AG08395 (cell line): Measurements from ENCODE around the gene OR51M1.
A peak's percentile ranks its signal among the peaks of the same experiment; 100 is the strongest.
"Not testable (repeated sequence)": the region's sequence is repeated elsewhere in the genome, so short reads cannot be mapped to it uniquely, and the experiment has no call there.

Experiments
- DNase-seq: peaks from one replicate; pipeline ENCODE4 v3.0.0; 2012; ENCODE audit warnings: mixed read lengths, low spot score

OR51M1 gene, protein sequence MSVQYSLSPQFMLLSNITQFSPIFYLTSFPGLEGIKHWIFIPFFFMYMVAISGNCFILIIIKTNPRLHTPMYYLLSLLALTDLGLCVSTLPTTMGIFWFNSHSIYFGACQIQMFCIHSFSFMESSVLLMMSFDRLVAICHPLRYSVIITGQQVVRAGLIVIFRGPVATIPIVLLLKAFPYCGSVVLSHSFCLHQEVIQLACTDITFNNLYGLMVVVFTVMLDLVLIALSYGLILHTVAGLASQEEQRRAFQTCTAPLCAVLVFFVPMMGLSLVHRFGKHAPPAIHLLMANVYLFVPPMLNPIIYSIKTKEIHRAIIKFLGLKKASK

DNA sequence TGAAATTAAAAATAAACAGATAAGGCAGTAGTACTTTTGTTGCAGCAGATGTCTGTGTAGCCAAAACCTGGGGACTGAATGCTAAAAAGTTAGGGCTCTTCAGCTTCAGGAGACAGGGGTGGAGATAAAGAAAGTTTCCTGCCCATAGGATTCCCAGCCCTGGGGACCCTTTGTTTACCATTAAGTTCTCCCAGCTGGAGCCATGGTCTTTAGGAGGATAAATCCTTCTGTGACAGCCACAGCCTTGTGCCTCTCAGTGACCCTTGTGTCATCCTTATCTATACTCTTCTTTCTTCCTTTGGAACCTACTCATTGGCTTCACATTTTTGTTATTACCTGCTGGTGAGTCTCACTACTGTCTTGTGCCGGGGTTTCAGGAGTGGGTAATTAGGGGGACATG, at the start of gene OR51M1:
TSS of gene OR51M1 (plus strand) at position 237 of the 400 bp plus-strand sequence. CDS start 5,587 bp downstream, outside the sequence.
- DNase-seq = no peak

DNA sequence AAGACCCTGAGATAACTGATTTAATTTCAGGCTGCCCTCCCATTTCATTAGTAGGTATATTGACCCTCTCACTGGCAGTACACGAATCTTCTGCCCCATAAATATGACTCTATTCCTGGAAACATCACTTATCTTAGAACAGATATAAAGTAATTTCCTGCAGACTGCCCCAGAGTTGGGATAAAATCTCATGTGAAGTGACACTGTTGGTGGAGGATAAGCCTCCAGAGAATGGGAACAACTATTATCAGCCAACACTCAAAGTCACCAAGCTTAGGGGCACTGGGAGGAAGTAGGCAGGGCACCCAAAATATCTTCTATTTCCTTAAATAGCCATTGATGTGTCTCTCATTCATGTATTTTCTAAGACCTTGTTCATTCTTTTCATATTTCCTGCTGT, 48.4 kb upstream of the OR51M1 start:
- DNase-seq = no peak

DNA sequence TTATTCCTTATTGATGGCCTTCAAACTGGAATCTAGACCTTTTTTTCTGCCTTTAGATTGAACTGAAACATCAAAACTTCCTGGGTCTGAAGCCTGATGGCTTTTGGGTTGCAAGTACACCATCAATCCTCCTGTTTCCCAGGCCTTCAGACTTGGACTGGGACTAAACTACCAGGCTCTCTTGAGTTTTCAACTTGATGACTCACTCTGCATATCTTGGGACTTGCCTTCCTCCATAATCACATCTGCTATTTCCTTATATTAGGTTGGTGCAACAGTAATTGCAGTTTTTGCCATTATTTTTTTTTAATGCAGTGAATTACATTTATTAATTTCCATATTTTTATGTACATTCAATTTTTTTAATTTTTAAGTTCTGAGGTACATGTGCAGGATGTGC, 47.3 kb upstream of the OR51M1 start:
- DNase-seq = peak; percentile 32

- not testable (repeated sequence) for DNase-seq
Measured at GRCh38 chr11:5337253-5337652, 46.4 kb upstream of the OR51M1 start.

- no peak for DNase-seq
Measured at GRCh38 chr11:5339771-5340322, 43.8 kb upstream of the OR51M1 start.

GRCh38 chr11:5343474-5344335, 39.9 kb upstream of the OR51M1 start, which contains the start of gene OR51B5:
Gene OR51B5, minus strand, starts transcription at chr11:5343524. Its CDS starts 0 bp downstream, at chr11:5343524.
- DNase-seq = no peak

- no peak for DNase-seq
Measured at GRCh38 chr11:5345831-5346230, 37.8 kb upstream of the OR51M1 start.

- no peak for DNase-seq
Measured at GRCh38 chr11:5348551-5349194, 34.9 kb upstream of the OR51M1 start.

DNA sequence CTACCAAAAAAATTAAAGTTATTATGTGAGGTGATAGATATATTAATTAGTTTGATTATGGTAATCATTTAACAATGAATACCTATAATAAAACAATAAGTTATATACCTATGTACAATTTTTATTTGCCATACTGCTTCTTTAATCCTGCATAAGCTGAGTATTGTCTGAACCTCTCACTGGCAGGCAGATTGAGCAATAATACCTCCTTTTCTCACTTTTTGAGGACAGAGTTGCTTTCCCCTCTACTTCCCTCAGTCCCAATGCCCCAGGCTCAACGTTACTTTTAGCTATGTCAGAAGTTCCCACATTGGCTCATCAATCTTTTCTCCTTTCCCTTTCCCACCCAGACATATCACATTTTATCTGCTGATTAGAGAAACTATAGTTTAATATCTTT, 34.1 kb upstream of the OR51M1 start:
- DNase-seq = no peak

DNA sequence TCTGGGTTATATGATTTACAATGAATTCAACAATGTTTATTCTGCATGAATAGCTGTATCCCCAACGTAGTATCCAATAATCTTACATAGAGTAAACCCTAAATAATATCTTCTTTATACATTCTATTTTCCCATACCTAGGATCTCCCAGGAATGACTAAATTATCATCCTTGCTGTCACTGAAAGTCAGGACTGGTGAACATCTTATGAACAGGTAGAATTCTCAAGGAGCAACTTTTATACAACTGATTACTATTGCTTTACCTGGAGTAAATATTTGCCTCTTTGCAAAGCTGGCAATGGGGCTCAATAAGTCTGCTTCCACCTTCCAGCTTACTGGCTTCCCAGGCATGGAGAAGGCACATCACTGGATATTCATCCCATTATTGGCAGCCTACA, 32.4 kb upstream of the OR51M1 start, which contains the start of gene OR51B6:
TSS of gene OR51B6 (plus strand) at position 301 of the 400 bp plus-strand sequence. CDS start at position 301, 0 bp downstream.
- no peak for DNase-seq

DNA sequence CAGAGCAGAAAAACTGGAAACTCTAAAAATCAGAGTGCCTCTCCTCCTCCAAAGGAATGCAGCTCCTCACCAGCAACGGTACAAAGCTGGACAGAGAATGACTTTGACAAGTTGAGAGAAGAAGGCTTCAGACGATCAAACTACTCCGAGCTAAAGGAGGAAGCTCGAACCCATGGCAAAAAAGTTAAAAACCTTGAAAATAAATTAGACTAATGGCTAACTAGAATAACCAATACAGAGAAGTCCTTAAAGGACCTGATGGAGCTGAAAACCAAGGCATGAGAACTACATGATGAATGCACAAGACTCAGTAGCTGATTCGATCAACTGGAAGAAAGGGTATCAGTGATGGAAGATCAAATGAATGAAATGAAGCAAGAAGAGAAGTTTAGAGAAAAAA, 27.6 kb upstream of the OR51M1 start:
- not testable (repeated sequence) for DNase-seq

DNA sequence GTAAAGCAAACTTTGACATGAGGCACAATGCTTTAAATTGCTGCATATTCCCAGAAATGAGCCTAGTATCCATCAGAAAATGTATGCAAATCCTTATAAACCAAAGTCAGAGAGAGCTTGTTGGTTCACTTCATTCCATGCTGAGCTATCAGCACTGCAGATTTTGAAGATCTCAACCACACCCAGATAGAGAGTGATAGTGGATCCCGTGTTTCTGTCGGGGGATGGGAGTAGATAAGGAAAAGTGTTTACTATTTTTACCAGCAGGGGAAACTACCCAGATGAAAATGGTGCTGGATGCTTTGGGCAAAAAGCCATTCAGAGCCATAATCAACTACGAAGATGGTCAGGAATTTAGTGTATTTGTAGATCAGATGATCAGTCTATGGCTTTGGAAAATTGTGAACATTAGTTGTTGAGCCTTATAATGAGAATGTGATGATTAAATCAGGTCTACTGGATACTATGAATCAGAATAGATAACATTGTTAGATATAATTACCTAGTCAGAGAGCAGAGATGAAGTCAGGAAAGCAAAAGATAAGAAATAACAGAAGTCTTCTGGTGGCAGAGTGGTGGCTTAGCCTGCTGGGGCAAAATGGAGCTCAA, 21.5 kb upstream of the OR51M1 start:
- no peak for DNase-seq

- no peak for DNase-seq
Measured at GRCh38 chr11:5363679-5364078, 19.9 kb upstream of the OR51M1 start.

DNA sequence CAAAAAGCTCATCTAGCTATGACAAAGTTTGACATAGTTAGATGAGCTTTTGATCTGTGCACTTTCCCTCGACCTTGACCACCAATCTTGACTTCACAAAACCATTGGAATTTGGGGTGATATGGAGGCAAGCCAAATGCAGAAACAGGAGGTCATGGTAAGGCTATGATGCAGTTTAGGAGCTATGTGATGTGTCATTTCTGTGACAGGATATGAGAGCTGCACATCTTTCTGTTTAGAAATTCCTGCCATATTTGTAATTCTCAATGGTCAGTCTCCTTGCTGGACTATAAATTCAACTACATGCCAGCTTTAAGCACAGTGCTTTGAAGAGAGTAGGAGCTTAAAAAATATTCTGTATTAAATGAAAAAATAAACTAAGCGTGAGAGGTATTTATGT, 19.4 kb upstream of the OR51M1 start:
- DNase-seq = peak; percentile 85

DNA sequence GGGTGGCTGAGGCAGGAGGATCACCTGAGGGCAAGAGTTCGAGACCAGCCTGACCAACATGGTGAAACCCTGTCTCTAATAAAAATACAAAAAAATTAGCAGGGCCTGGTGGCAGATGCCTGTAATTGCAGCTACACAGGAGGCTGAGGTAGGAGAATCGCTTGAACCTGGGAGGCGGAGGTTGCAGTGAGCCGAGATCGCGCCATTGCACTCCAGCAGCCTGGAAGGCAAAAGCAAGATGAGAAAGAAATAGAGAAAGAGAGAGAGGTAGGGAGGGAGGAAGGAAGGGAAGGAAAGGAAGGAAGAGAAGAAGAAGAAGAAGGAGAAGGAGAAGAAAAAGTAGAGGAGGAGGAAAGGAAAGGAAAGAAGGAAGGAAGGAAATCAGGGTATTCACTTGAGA, 17.2 kb upstream of the OR51M1 start:
- DNase-seq = not testable (repeated sequence)

GRCh38 chr11:5366856-5367255, 16.8 kb upstream of the OR51M1 start:
- DNase-seq = peak; percentile 25

DNA sequence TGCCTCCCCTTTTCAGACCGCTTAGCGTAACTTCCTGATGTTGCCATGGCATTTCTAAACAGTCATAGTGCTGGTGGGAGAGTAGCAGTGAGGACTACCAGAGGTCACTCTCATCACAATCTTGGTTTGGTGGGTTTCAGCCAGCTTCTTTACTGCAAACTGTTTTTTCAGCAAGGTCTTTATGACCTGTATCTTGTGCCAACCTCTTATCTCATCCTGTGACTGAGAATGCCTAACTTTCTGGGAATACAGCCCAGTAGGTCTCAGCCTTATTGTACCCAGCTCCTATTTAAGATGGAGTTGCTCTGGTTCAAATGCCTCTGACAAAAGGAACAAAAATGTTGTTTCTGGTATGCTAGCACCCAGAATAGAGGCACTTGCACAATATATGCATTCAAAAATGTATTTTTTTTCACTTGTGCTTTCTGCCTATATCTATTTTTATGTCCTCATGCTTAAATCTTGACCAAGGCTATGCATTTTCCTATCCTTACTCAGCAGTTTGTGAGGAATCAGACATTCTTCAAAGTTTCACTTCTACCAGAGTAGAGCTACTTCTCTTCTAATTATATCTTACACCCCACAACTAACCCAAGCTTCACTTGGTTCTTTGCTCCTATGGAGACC, 16.1 kb upstream of the OR51M1 start:
- peak; percentile 5 for DNase-seq

DNA sequence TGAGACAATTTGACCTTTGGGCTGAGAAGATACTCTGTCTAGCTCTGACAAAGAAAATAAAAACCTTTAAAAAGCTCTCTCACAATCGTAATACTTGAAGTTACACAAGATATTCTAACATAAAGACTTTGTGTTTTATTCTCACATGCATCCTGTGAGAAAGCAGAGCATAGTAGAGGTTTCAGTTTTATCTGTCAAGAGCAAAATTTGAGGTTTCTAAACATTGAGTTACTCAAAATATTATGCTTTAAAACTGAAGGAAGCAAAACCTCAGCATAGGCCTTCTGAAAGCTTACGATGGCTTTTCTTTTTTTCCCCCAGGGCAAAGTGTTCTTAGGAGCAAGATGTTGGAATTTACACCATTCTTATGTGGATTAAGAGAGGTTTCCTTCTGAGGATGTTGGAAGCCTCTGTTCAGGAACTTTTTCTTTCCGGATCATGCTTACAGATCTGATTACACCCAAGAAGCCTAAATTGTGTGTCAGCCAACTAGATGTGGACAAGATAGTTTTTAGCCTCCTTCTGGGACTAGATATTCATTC, 15.0 kb upstream of the OR51M1 start:
- no peak for DNase-seq

DNA sequence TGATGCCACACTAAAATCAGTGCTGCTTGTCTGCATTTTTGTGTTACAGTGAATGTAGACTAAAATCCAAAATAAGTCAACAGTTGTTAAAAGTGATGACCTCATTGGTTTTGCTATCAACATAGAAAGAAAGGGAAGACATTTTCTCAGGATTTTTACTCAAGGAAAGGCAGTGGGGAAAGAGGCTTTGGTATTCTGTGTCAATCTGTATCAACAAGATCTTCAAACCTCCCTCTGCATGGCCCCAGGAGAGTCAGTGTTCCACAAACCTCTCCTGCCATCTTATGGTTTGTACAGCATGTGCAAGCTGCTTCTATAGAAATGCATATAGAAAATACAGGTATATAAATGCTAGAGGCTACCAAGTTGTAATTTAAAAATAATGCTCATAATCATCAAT, 13.8 kb upstream of the OR51M1 start:
- DNase-seq = peak; percentile 59

GRCh38 chr11:5380740-5381342, 2.8 kb upstream of the OR51M1 start:
- peak; percentile 82 for DNase-seq

DNA sequence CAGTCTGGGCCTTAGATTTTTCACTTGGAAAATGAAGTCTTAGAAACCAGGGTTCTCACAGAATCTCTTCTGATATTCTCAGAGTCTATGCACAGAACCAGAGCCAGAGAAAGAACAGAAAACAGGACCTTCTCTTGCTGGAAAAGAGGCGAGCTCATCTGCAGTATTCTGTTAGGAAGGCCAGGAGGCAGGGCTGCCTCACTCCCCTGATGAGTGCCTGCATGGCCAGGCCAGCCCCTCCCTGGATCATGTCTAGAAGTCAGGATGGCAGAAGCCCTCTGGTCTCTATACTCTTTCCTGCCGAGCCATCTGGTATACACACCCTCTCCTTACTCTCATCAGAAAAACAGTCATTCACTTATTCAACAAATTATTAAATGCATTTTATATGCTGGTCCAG, 723 bp downstream of the OR51M1 start:
- no peak for DNase-seq
